Neural cell (in vitro differentiated cells): ENCODE data around the gene MOGAT3.

Experiments
- CTCF ChIP-seq: fragments of 450-650 bp; IDR thresholded peaks from 2 replicates; pipeline ENCODE4 v1.5.1; 2014; ENCODE audit warnings: antibody characterized with exemption, mild to moderate bottlenecking, moderate library complexity; ENCODE audit not compliant: poor library complexity, severe bottlenecking
- EP300 ChIP-seq: fragments of 450-650 bp; conservative IDR thresholded peaks from 2 replicates; pipeline ENCODE4 v1.6.1; 2014; ENCODE audit warnings: antibody characterized with exemption, mild to moderate bottlenecking, moderate library complexity; ENCODE audit not compliant: poor library complexity, severe bottlenecking
- MXI1 ChIP-seq: fragments of 450-650 bp; conservative IDR thresholded peaks from 2 replicates; pipeline ENCODE4 v1.6.1; 2014; ENCODE audit warnings: antibody characterized with exemption, mild to moderate bottlenecking; ENCODE audit not compliant: poor library complexity, severe bottlenecking
- POLR2AphosphoS5 ChIP-seq: IDR thresholded peaks from 2 replicates; pipeline ENCODE4 v1.6.1; 2012
- TAF1 ChIP-seq: IDR thresholded peaks from 2 replicates; pipeline ENCODE4 v1.6.1; 2012; ENCODE audit warnings: low read depth

- no peak for TF ChIP-seq CTCF
- no peak for TF ChIP-seq POLR2AphosphoS5
- TF ChIP-seq EP300: no peak
- no peak for TF ChIP-seq MXI1
- TF ChIP-seq TAF1: no peak
These were observed 40.2 kb upstream of the MOGAT3 start for GRCh38 chr7:101241015-101241363.
